Breast epithelium (tissue), 4 donors: Measurements from ENCODE around the gene CDH2. TPM values are rescaled to one million over a fixed set of nuclear protein-coding genes. Genes with fewer than 3 reads are reported as not detected.

Experiments used
- DNase-seq, 2 donors: peaks; one replicate each; pipeline ENCODE4 v3.0.0-alpha.2; 2019; ENCODE audit warnings: low spot score in 2 of 2
- H3K27ac ChIP-seq, 2 donors: fragments of 200-600 bp; sonication (generic) in 1 of 2; one replicate each; pipeline ENCODE4 v1.5.1; 2016 to 2019; ENCODE audit warnings: mild to moderate bottlenecking in 1 of 2
- H3K27me3 ChIP-seq, 2 donors: fragments of 200-600 bp; sonication (generic) in 1 of 2; one replicate each; pipeline versions ENCODE4 v1.5.1 to v1.6.0; 2017 to 2019; ENCODE audit warnings: control low read depth in 1 of 2, mild to moderate bottlenecking in 1 of 2
- H3K36me3 ChIP-seq: fragments of 200-600 bp; one replicate; pipeline ENCODE4 v1.5.1; 2019
- H3K4me1 ChIP-seq, 2 donors: fragments of 200-600 bp; sonication (generic); one replicate each; pipeline ENCODE4 v1.5.1; 2016 to 2019; ENCODE audit warnings: control low read depth in 1 of 2
- H3K4me3 ChIP-seq, 3 donors: fragments of 200-600 bp; sonication (generic); 1 replicate in 2 of 3; 2 replicates in 1 of 3; pipeline ENCODE4 v1.5.1; 2016 to 2019; ENCODE audit warnings: mild to moderate bottlenecking in 3 of 3, moderate library complexity in 2 of 3
- H3K9me3 ChIP-seq, 2 donors: fragments of 200-600 bp; sonication (generic) in 1 of 2; one replicate each; pipeline ENCODE4 v1.5.1; 2016 to 2019; ENCODE audit warnings: control low read depth in 1 of 2
- POLR2A ChIP-seq: fragments of 450-650 bp; IDR thresholded peaks from one replicate; pipeline ENCODE4 v1.6.1; 2016; ENCODE audit warnings: antibody characterized with exemption, mild to moderate bottlenecking, moderate library complexity
- POLR2AphosphoS5 ChIP-seq, 3 donors: sonication (generic); formaldehyde crosslinking; IDR thresholded peaks; one replicate each; pipeline ENCODE4 v1.6.1; 2017; ENCODE audit warnings: antibody characterized with exemption in 3 of 3
- intact Hi-C: fragments of 100-400 bp; cut with DNase I; formaldehyde crosslinking; loops from one replicate; pipeline ENCODE4 v1.15.1; 2023; ENCODE audit warnings: low total_unique reads
- total RNA-seq, 3 donors: library from RNA; depleted of rRNA; stranded (reverse); fragments of >200 nt; gene quantifications; one replicate each; pipeline ENCODE4 v1.1.0, GENCODE V29; 2016
- TF ChIP-seq, protein P1 (sequence below), 3 donors: fragments of 450-650 bp; IDR thresholded peaks; one replicate each; pipeline ENCODE4 v1.5.1; 2016 to 2017; ENCODE audit warnings: antibody characterized with exemption in 3 of 3, mild to moderate bottlenecking in 3 of 3, moderate library complexity in 3 of 3

Gene CDH2
- total RNA-seq, 3 donors from 2014 or later: 0.16 to 1.8 (median 0.33) TPM

DNA sequence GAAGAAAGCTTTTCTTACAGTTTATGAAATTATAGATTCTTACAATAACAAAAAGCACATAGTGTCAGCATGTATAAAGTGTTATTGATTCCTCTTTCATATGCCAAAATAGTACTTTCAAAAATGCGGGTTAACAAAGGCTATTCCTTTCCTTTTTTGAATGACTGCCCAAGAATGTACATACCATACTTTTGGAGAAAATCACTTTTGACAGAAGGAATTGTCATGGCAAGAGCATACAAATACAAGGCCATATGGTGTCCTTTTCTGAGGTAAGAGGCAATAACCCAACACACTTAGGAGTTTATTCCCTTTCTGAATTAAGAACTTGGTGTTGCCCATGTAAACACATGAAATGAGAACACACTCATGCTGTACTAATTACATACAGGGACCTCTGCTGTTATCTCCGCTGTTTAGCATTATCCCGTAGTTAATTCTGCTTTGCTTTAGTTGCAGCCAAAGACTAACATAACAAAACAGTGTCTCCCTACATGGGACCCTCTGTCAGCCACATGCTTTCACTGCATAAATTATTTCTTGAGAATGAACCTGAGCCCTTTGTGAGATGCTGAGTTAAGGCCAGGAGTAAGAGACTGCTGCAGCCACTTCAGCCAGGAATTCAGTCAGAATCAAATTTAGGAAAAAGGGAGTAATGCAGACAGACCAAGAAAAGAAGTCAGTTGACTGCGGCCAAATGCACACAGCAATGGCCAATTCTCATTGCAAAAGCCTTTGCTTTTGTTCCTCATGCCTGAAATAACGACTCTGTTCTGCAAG is 67.0 kb downstream of the CDH2 start:
- H3K9me3 ChIP-seq: no peaks in the 10 kb centered on the region
- H3K4me3 ChIP-seq: no peak overlapping the region
- TF ChIP-seq POLR2A: no peak
- no peak for TF ChIP-seq POLR2AphosphoS5 (IDR thresholded peaks at IDR 0.05)
- TF ChIP-seq, protein P1, sequence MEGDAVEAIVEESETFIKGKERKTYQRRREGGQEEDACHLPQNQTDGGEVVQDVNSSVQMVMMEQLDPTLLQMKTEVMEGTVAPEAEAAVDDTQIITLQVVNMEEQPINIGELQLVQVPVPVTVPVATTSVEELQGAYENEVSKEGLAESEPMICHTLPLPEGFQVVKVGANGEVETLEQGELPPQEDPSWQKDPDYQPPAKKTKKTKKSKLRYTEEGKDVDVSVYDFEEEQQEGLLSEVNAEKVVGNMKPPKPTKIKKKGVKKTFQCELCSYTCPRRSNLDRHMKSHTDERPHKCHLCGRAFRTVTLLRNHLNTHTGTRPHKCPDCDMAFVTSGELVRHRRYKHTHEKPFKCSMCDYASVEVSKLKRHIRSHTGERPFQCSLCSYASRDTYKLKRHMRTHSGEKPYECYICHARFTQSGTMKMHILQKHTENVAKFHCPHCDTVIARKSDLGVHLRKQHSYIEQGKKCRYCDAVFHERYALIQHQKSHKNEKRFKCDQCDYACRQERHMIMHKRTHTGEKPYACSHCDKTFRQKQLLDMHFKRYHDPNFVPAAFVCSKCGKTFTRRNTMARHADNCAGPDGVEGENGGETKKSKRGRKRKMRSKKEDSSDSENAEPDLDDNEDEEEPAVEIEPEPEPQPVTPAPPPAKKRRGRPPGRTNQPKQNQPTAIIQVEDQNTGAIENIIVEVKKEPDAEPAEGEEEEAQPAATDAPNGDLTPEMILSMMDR (IDR thresholded peaks at IDR 0.05): no peak
- H3K36me3 ChIP-seq: no peaks in the 10 kb centered on the region
- intact Hi-C loops: no loop called here
- DNase-seq: no peak
- H3K4me1 ChIP-seq: no peaks in the 10 kb centered on the region
- H3K27me3 ChIP-seq: no peaks in the 10 kb centered on the region
- H3K27ac ChIP-seq: no peak overlapping the region

DNA sequence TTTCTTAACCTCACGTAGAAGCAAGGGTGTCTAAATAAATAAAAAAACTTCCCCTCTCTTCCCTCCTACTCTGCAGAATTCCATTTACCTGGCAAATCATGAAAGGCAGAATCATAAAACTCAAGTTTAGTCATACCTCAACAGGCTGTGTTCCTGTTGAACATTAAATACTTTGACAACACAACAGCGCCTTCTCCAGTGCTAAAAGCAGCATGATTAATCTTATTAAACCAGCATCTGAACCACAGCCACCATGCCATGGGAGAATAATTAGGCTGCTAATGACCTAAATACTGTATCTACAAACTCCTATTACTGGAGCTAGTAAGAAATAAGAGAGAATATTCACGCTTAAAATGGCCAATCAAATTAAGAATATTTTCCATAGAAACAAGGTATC is 68.1 kb downstream of the CDH2 start:
- H3K36me3 ChIP-seq: no peaks in the 10 kb centered on the region
- H3K27ac ChIP-seq: no peak overlapping the region
- H3K4me1 ChIP-seq: no peaks in the 10 kb centered on the region
- no peaks in the 10 kb centered on the region for H3K27me3 ChIP-seq
- no peak overlapping the region for H3K4me3 ChIP-seq
- TF ChIP-seq, protein P1 (IDR thresholded peaks at IDR 0.05): no peak
- TF ChIP-seq POLR2A (no peak), POLR2AphosphoS5 (IDR thresholded peaks at IDR 0.05) (no peak)
- no peak for DNase-seq
- intact Hi-C loops: no loop called here
- H3K9me3 ChIP-seq: no peaks in the 10 kb centered on the region

DNA sequence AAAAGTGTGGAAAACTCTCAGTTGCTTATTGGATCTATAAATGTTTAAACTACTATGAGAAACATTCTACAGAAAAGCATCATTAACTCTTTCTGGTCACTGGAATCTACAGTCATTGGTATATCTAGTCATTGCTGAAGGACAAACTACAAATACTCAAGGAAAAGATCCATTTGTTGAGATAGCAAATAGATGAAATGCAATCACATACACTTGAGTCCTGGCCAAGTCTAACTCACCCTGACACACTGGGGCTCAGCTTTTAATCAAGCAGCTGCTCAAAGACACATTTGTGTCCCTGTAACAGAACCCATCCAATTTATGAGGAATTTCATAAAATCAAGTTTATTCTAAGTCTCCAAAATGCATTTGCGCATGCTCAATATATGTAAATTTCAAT is 68.7 kb downstream of the CDH2 start:
- no peak overlapping the region for H3K4me3 ChIP-seq
- H3K36me3 ChIP-seq: no peaks in the 10 kb centered on the region
- no peaks in the 10 kb centered on the region for H3K27me3 ChIP-seq
- no peak for DNase-seq
- H3K9me3 ChIP-seq: no peaks in the 10 kb centered on the region
- no peak overlapping the region for H3K27ac ChIP-seq
- intact Hi-C loops: no loop called here
- H3K4me1 ChIP-seq: no peaks in the 10 kb centered on the region
- TF ChIP-seq, protein P1 (IDR thresholded peaks at IDR 0.05): no peak
- TF ChIP-seq POLR2A: no peak
- TF ChIP-seq POLR2AphosphoS5 (IDR thresholded peaks at IDR 0.05): no peak

DNA sequence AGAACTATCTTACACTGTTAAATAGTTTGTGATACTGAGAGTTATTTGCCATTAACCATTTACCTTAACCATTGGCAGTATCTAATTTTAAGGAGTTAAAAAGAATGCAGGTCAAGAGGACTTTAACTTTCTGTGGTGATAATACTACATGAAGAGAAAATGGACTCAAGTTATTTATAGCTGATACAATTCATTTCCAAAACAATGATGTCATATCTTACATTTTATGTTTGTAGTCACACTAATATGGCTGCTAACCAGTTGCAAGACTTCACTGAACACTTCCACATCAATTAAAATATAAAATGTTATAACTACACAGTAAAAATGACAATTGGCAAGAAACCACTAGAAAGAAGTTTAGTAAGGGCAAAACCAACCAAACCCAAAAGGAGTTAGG is 77.7 kb downstream of the CDH2 start:
- no peaks in the 10 kb centered on the region for H3K36me3 ChIP-seq
- DNase-seq: no peak
- TF ChIP-seq, protein P1 (IDR thresholded peaks at IDR 0.05): no peak
- no peak for TF ChIP-seq POLR2AphosphoS5 (IDR thresholded peaks at IDR 0.05)
- no peak for TF ChIP-seq POLR2A
- H3K27ac ChIP-seq: no peak overlapping the region
- H3K27me3 ChIP-seq: no peaks in the 10 kb centered on the region
- intact Hi-C loops: no loop called here
- no peaks in the 10 kb centered on the region for H3K9me3 ChIP-seq
- no peak overlapping the region for H3K4me3 ChIP-seq
- H3K4me1 ChIP-seq: no peaks in the 10 kb centered on the region

DNA sequence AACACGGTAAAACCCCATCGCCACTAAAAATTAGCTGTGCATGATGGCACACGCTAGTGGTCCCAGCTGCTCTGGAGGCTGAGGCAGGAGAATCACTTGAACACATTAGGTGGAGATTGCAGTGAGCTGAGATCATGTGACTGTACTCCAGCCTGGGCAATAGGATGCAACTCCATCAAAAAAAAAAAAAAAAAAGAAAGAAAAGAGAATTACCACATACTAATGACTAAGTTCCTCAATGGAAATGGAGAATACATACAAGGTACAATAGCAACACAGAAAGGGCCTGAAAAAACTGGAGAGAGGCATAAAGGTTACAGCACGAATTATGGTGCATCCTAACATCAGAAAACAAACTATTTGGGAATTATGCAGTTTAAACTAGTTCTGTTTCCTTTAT is 81.3 kb downstream of the CDH2 start:
- intact Hi-C loops: no loop called here
- Histone ChIP-seq H3K4me1 (no peaks in the 10 kb centered on the region), H3K27me3 (no peaks in the 10 kb centered on the region), H3K27ac (no peak overlapping the region), H3K36me3 (no peaks in the 10 kb centered on the region), H3K9me3 (no peaks in the 10 kb centered on the region), H3K4me3 (no peak overlapping the region)
- no peak for TF ChIP-seq POLR2A
- DNase-seq: no peak
